AG08395 (cell line): ENCODE measurements around the gene PDE4D.

Source experiments
- DNase-seq: peaks from one replicate; pipeline ENCODE4 v3.0.0; 2012; ENCODE audit warnings: mixed read lengths, low spot score

The PDE4D gene

GRCh38 chr5:59282726-59283125 lies 610.8 kb downstream of the PDE4D start:
- DNase-seq = no peak

GRCh38 chr5:59279979-59280378 lies 613.5 kb downstream of the PDE4D start:
- no peak for DNase-seq

- DNase-seq = no peak
These were observed 616.6 kb downstream of the PDE4D start for GRCh38 chr5:59276917-59277372.

- no peak for DNase-seq
These were observed 617.2 kb downstream of the PDE4D start for GRCh38 chr5:59276325-59276675.

- DNase-seq = peak; percentile 5
These were observed 617.8 kb downstream of the PDE4D start for GRCh38 chr5:59275510-59276324.

GRCh38 chr5:59275170-59275509 lies 618.4 kb downstream of the PDE4D start:
- DNase-seq = no peak

GRCh38 chr5:59274106-59274636 lies 619.4 kb downstream of the PDE4D start:
- no peak for DNase-seq

- DNase-seq = no peak
These were observed 620.6 kb downstream of the PDE4D start for GRCh38 chr5:59272809-59273427.

GRCh38 chr5:59268756-59269415 lies 624.6 kb downstream of the PDE4D start:
- no peak for DNase-seq

GRCh38 chr5:59267033-59267432 lies 626.5 kb downstream of the PDE4D start:
- no peak for DNase-seq

- DNase-seq = no peak
These were observed 627.1 kb downstream of the PDE4D start for GRCh38 chr5:59266410-59266809.

- DNase-seq = no peak
These were observed 628.8 kb downstream of the PDE4D start for GRCh38 chr5:59264639-59265245.

GRCh38 chr5:59264013-59264412 lies 629.5 kb downstream of the PDE4D start:
- DNase-seq = no peak

GRCh38 chr5:59261969-59262368 lies 631.6 kb downstream of the PDE4D start:
- DNase-seq = no peak

- no peak for DNase-seq
These were observed 632.6 kb downstream of the PDE4D start for GRCh38 chr5:59260973-59261372.

- DNase-seq = no peak
These were observed 633.3 kb downstream of the PDE4D start for GRCh38 chr5:59260200-59260599.

- no peak for DNase-seq
These were observed 634.3 kb downstream of the PDE4D start for GRCh38 chr5:59259237-59259636.

- DNase-seq = no peak
These were observed 635.8 kb downstream of the PDE4D start for GRCh38 chr5:59257488-59258400.

- DNase-seq = no peak
These were observed 637.2 kb downstream of the PDE4D start for GRCh38 chr5:59256331-59256730.

- DNase-seq = no peak
These were observed 639.4 kb downstream of the PDE4D start for GRCh38 chr5:59254055-59254687.

GRCh38 chr5:59253625-59254024 lies 639.9 kb downstream of the PDE4D start:
- no peak for DNase-seq
